TTC549 (cell line): ENCODE measurements around the gene STXBP2.

ENCODE experiments used
- FAIRE-seq: peaks from 2 replicates; lab custom pipeline; 2012; peaks lifted over from hg19 to GRCh38; lab: Jason Lieb, UNC

Gene STXBP2

GRCh38 chr19:7655581-7655980 is 18.7 kb downstream of the STXBP2 start:
- no peak for FAIRE-seq

- no peak for FAIRE-seq
Measured at GRCh38 chr19:7657131-7657751, 20.3 kb downstream of the STXBP2 start.

GRCh38 chr19:7658219-7658686 is 21.3 kb downstream of the STXBP2 start:
- FAIRE-seq: no peak

- FAIRE-seq: no peak
Measured at GRCh38 chr19:7661744-7662538, 25.0 kb downstream of the STXBP2 start.

- FAIRE-seq: no peak
Measured at GRCh38 chr19:7662657-7663056, 25.7 kb downstream of the STXBP2 start.

GRCh38 chr19:7663706-7664105 is 26.8 kb downstream of the STXBP2 start:
- no peak for FAIRE-seq

- no peak for FAIRE-seq
Measured at GRCh38 chr19:7665076-7665475, 28.2 kb downstream of the STXBP2 start.

GRCh38 chr19:7668842-7669241 is 31.9 kb downstream of the STXBP2 start, which contains the start of gene RETN:
RETN (plus strand) TSS chr19:7669049; CDS start chr19:7669327, 278 bp downstream.
- FAIRE-seq: no peak

- no peak for FAIRE-seq
Measured at GRCh38 chr19:7669641-7670040, 32.7 kb downstream of the STXBP2 start.

- no peak for FAIRE-seq
Measured at GRCh38 chr19:7670150-7670783, 33.4 kb downstream of the STXBP2 start.

GRCh38 chr19:7670790-7671189 is 33.9 kb downstream of the STXBP2 start:
- no peak for FAIRE-seq

- no peak for FAIRE-seq
Measured at GRCh38 chr19:7672522-7672921, 35.6 kb downstream of the STXBP2 start.

GRCh38 chr19:7674010-7675005 is 37.4 kb downstream of the STXBP2 start:
- no peak for FAIRE-seq

- FAIRE-seq: no peak
Measured at GRCh38 chr19:7676376-7676775, 39.5 kb downstream of the STXBP2 start.

GRCh38 chr19:7676854-7677253 is 39.9 kb downstream of the STXBP2 start, which contains the start of gene MCEMP1:
MCEMP1 (plus strand) TSS chr19:7677090; CDS start chr19:7677121, 31 bp downstream.
- FAIRE-seq: no peak

GRCh38 chr19:7677669-7678311 is 40.9 kb downstream of the STXBP2 start:
- no peak for FAIRE-seq

GRCh38 chr19:7678971-7679751 is 42.3 kb downstream of the STXBP2 start:
- FAIRE-seq: no peak

- FAIRE-seq: no peak
Measured at GRCh38 chr19:7679771-7680605, 43.1 kb downstream of the STXBP2 start.

- no peak for FAIRE-seq
Measured at GRCh38 chr19:7680606-7681339, 43.9 kb downstream of the STXBP2 start, which contains the start of gene TRAPPC5. TRAPPC5 (plus strand) TSS chr19:7680833; CDS start chr19:7682254, 1,421 bp downstream.
